GM04504 (cell line): ENCODE data around the gene HOXD11.

Experiments used
- DNase-seq: peaks from one replicate; pipeline ENCODE4 v3.0.0-alpha.2; 2012; ENCODE audit warnings: low read depth

Gene HOXD11

GRCh38 chr2:176106581-176107539, at the start of gene HOXD11:
Gene HOXD11, plus strand, starts transcription at chr2:176107280. Its CDS starts 76 bp downstream, at chr2:176107356.
- DNase-seq = no peak

DNA sequence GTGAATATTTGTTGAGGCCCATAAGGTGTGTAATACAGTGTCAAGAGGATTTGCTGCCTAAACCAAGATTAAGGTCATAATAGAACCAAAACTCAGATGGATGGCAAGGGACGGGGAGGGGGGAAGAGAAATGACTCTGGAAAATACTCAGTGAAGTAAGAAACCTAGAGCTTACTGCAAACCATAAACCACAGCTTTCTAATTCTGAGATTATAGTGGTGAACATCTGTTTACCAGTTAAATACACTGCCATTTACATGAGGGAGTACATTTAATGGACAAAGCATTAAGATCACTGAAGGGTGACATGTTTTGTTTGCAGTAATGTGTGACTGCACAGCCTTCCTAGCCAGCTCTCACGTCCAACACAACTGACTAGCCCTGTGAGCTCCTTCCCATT, 43.1 kb upstream of the HOXD11 start:
- DNase-seq = no peak

DNA sequence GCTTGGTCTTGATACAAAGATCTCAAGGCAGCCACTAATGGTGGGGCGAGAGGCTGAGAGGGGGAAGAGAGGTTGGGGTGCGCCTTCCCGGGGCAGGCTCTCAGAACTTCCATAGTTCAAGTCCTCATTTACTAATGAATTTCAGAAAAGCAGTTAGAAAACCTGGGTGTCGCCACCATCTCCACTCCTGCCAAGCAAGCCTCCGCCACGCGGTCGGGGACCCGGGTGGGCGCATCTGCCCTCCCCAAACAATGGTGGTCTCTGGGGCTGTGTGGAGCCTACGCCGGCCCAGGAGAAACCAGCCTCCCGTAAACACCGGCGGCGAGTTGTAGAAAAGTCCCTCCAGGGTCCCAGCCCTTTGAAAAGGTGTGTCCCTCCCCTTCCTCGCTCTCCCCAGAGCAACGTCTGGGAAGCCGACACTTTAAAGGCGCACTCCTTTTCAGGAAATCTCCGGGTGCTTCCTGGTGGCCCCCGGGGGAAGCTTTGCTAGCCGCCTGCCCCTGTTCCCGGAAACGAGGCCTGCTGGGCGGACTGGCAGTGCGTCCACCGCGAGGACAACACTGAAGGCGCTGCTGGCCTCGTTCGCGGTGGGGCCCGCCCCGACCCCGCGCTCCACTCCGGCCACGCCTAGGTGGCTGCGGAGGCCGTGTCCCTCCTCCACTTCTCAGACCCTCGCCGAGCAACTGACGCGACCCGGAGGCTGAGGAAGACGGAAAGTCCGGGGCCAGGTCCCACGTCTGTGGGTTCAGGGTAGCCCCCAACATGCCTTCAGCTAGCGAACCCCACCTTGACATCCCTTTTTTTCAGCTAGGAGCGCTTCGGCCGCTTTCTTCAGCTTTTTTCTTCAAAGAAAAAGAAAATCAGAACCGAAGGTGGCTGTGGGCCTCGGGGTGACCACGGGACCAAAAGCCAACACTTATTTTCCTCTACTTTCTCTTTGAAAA, 40.2 kb upstream of the HOXD11 start:
- DNase-seq = no peak

DNA sequence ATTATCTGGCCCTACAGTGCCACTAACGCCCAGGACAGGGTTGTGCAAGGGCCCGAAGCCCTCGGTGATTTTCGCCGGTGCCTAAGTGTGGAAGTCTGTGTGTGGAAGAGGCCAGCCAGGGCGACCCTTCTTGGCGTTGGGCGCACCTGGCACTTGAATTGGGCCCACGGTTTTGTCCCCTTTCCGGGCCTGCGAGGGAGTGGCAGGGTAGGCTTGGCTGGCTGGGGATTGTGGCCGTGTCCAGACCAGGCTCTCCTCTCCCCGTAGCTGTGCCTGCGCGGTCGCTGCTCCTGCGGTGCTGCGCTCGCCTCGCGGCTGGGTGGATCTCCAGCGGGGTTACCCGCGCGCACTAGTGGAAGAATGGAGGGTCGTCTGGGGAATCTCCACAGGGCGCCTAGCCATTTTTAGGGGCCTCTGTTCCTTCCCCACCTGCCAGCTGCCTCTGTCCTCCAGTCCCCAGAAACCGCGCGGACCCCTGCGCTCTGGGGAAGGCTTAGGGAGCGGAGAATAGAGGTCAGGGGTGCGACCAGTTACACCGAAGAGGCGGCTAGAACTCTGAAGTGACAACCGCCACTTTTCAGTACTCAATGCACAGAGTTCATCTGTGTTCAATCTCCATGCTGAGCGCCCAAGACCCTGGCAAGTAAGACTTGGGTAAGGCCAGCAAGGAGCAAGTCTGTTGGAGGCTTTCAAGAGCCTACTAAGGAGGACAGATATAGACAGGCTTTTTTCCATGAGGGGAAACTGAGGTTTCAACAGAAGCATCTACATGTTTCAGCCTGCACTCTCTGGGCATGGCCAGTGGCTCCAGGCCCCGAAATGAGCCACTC, 39.3 kb upstream of the HOXD11 start:
- no peak for DNase-seq

GRCh38 chr2:176068419-176068832, 38.7 kb upstream of the HOXD11 start:
- DNase-seq = no peak

GRCh38 chr2:176071330-176072291, 35.5 kb upstream of the HOXD11 start:
- no peak for DNase-seq

GRCh38 chr2:176072292-176072669, 34.8 kb upstream of the HOXD11 start:
- no peak for DNase-seq

- no peak for DNase-seq
Observed at GRCh38 chr2:176072951-176073904, 33.9 kb upstream of the HOXD11 start.

GRCh38 chr2:176074919-176075425, 32.1 kb upstream of the HOXD11 start:
- DNase-seq = no peak

GRCh38 chr2:176075481-176075880, 31.6 kb upstream of the HOXD11 start:
- DNase-seq = no peak

DNA sequence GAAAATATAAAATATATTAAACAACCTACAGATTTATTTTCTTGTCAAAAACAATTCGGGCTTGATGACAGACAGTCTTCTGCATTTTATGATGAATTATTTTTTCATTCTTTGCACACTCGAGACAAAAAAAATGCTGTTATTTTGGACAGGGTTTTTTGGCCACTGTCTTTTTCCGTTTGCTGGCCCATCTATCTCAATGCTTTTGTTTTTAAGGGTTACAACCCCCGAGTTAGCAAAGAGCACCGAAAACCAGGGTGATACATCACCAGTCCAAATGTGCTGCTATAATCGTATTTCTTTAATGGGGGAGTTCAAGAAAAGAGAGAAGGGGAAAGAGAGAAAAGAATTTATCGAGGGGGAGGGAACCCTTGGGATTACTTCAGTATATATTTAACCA, 31.0 kb upstream of the HOXD11 start:
- DNase-seq = no peak

DNA sequence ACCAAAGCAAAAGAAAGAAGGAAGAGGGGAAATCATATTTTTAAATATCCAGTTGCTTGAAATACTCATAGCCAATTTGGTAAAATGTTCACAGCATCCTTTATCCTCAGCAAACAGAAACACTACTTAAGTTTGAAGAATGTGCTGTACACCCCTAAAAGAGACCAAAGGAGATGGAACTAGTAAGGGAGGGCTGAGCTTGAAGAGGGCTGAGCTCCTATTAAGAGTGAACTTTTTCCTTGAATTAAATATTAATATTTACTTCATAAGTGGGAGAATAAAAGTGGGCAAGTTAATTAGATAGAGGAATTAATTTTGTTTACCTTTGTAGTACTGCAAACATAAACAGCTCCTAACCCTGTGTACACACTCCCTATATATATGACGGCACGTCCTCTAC, 30.3 kb upstream of the HOXD11 start:
- no peak for DNase-seq

DNA sequence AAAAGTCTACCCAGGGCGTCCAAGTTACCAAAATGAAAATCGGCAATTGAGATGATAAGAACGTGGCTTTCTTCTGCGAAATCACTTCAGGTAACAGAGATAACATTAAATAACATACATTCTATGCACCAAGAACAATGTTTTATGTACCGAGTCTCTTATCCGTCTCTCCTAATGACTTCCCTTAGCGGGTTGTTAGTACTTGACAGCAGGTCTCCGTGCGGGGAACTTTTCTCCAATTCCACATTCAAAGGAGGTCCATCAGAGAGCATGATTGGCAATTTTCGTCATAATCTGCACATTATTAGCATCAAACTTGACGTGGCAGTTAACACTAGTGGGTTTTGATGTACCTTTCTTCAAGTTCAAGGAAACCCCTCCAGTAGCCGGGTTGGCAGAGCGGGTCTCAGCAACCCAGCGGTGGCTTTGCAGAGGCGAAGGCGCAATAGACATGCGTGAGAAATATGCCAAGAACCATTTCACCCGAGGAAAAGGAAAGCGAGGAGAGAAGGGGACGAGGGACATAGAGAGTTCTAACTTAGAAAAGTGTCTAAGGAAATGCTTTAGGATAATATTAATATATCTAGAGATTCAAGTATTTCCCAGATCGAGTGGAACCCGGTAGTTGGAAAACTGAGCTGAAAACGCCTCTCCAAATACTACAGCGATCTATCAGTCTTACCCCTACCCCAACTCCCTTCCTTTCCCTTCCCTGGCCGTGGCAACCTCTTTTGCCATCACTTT, 28.4 kb upstream of the HOXD11 start:
- no peak for DNase-seq

DNA sequence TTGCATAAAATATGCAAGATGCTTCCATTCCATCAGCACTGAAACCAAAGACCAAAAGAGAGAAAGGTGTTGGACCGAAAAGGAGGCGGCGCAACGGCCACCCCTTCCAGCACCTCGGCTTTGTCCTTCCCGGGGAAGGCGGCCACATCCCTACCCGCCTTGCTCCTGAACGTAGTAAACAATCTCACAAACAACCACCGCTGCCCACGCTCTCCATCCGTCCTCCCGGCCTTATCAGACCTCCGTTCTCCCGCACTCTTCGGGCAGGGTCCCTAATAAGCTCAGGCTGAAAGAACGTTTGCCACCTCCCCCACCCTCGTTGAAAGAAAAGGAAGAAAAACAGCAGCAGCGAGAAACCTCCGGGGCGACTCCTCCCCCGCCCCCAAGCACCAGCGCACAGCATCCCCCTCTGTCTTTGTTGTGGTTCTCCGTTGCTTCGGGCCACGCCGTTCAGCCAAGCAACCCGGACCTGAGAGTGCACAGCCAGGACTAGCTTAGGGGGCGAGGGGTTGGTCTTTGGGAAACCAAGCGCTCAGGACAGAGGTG, 27.7 kb upstream of the HOXD11 start:
- DNase-seq = no peak

GRCh38 chr2:176079831-176080539, 27.1 kb upstream of the HOXD11 start:
- no peak for DNase-seq

GRCh38 chr2:176080540-176081375, 26.3 kb upstream of the HOXD11 start:
- DNase-seq = no peak
